ENCODE results near the gene WNK2. TPM values are rescaled to one million over a fixed set of nuclear protein-coding genes. Genes with fewer than 3 reads are reported as not detected.

The WNK2 gene
- total RNA-seq, 1 donor from 2014 or later: 1.1 TPM

DNA sequence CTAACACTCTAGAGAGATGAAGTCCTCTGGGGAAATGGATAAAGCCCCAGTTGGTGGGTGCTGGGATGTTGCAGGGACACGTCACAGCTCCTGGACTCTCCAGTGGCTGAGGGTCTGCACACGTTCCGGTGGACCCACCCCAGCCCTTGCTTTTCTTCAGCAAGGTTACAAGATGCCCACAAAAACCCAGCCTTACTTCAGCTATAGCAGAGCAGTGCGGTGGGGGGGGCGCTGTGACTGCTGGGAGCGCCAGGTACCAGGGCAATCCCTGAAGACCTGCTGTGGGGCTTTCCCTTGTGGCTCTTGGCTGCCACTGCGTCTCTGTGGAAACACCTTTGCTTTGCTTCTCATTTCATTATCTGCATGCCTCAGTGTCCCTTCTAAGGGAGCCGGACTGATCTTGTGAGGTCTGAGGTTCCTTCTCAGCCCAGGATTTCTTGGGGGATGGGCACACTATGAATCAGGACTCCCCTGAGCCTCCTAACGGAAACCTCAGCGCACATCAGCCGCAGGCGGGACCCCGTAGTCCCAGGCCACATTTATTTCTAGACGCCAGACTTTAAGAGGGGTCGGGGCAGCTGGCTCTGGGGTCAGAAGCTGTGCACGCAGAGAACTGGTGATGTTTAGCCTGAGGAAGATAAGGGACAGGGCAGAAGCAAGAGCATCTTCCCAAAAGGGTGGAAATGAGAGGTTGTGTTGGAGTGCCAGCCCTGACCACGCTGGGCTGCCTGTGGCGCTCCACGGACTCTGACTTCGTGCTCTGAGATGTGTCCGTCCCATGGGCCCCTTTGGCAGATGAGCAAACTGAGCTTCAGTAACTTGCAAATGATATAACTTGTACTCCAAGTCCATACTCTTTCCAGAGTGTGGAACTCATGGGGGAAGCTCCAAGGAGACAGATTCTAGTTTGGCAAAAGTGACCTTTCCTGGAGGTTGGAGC is 106.8 kb downstream of the WNK2 start:
- no peak for DNase-seq (ENCODE audit: low spot score)

DNA sequence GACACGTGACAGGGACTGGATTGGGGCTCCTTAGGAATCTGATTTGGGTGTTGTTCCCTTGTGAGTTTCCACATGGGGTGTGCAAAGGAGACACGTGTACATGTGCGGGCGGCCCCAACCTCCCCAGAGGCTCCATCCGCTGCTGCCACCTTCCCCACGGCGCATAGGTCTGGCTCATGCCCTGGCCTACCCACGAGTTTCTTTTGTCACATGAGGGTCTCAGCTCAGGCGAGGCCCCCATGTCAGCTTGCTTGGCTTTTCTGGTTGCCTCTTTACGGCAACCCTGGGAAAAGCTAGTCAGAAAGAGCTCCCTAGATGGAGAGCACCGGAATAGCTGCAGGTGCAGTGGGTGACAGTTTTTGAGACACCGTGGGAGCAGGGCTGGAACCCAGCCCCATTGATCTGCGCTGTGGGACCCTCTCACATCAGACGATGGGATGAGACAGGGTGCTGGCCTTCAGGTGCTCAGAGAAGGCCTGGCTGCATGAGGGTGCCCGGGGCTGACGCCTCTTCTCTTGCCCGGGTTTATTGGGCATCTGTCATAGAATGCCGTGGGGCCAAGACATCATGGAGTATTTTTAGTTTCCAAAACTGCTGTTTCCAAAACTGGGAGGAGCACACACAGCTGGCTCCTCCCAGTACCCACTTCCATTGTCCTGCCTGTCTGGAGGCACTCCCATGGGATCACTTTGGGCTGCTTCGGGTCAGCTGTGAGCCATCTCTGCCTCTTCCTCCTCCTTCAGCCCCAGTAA is 107.8 kb downstream of the WNK2 start:
- DNase-seq (ENCODE audit: low spot score): no peak

DNA sequence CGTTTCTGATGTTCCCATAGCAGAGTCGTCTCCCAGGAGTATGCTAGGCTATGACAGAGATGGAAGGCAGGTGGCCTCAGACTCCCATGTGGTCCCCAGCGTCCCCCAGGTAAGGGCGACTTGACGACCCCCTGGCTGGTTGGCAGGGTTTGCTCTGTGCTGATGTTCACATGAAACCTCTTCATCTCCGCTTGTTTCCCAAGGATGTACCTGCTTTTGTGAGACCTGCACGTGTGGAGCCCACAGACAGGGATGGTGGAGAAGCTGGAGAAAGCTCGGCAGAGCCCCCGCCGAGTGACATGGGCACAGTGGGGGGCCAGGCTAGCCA is 108.3 kb downstream of the WNK2 start:
- DNase-seq (ENCODE audit: low spot score): no peak

DNA sequence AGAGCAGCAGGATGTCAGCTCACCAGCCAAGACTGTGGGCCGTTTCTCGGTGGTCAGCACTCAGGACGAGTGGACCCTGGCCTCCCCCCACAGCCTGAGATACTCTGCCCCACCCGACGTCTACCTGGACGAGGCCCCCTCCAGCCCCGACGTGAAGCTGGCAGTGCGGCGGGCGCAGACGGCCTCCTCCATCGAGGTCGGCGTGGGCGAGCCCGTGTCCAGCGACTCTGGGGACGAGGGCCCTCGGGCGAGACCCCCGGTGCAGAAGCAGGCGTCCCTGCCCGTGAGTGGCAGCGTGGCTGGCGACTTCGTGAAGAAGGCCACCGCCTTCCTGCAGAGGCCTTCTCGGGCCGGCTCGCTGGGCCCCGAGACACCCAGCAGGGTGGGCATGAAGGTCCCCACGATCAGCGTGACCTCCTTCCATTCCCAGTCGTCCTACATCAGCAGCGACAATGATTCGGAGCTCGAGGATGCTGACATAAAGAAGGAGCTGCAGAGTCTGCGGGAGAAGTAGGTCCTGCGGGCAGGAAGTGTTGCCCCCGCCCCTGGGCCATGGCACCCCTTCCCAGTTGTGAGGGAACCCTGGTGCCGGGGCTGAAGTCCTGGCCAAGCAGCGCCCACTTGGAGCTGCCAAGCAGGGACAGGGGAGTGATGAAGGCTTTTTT is 108.9 kb downstream of the WNK2 start:
- DNase-seq (ENCODE audit: low spot score): peak; percentile 84

DNA sequence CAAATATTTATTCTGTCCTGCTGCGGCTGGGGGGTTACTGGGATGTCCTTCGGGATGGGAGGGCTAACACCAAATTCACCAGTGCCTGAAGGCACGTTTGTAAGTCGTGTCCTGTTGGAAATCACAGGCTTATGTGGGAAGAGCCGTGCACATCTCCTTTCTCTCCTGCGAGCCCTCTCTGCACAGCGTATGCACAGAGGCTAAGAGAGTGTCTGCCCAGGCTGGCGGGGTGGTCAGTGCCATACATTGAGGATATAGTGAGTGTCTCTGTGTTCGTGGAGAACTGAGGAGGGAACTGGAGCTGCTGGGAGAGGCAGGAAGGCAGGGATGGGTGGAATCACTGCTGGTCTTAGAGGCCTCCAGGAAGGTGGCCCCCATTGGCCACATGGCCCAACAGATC is 110.1 kb downstream of the WNK2 start:
- no peak for DNase-seq (ENCODE audit: low spot score)

DNA sequence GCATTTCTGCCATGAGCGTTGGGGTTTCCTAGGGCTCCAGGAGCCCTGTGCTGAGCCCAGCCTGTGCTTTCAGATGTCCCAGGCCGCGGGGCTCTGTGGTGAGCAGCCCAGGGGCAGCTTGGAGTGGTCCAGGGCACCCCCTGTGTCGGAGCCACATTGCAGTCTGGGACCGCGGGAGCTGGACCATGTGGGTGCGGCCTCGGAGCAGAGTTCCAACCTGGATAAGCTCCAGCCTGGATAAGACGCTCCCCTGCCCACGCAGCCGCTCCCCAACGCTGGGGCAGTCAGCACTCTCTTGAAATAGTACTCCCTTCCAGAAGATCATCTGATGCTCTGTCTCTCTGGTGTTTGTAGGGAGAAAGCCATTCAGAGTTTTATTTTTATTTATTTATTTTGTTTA is 111.1 kb downstream of the WNK2 start:
- peak; percentile 86 for DNase-seq (ENCODE audit: low spot score)

DNA sequence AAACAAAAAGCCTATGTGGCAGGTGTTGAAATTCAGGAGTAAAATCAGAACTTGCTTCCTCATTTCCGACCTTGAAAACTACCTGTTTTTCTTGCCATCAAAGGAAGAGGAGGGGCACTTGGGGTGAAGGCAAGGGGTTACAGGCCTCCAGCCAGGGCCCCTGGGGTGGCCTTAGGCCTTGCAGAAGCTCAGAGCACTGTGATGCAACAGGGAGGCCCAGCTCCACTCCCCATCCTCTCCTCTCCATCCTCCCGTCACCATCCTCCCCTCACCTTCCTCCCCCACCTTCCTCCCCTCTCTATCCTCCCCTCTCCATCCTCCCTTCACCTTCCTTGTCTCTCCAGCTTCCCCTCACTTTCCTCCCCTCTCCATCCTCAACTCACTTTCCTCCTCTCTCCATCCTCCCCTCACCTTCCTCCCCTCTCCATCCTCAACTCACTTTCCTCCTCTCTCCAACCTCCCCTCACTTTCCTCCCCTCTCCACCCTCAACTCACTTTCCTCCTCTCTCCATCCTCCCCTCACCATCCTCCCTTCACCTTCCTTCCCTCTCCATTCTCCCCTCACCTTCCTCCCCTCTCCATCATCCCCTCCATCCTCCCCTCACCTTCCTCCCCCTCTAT is 111.6 kb downstream of the WNK2 start:
- DNase-seq (ENCODE audit: low spot score): no peak

DNA sequence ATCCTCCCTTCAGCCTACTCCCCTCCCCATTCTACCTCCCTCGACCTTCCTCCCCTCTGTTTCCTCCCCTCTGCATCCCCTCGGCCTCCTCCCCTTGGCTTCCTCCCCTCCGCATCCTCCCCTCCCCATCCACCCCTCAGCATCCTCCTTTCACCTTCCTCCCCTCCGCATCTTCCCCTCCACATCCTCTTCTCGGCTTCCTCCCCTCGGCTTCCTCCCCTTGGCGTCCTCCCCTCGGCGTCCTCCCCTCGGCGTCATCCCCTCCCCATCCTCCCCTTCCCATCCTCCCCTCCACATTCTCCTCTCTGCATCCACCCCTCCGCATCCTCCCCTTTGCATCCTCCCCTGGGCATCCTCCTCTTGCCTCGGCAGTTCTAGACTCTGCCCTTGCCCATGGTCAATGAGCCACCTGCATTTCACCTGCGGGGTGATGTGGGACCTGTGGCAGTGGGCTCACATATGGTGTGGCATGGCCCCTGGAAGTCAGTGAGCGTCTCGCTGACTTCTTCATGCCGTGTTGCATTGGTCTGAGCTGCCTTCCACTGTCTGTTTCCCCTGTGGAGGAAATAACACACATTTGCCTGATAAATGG is 113.0 kb downstream of the WNK2 start:
- no peak for DNase-seq (ENCODE audit: low spot score)

DNA sequence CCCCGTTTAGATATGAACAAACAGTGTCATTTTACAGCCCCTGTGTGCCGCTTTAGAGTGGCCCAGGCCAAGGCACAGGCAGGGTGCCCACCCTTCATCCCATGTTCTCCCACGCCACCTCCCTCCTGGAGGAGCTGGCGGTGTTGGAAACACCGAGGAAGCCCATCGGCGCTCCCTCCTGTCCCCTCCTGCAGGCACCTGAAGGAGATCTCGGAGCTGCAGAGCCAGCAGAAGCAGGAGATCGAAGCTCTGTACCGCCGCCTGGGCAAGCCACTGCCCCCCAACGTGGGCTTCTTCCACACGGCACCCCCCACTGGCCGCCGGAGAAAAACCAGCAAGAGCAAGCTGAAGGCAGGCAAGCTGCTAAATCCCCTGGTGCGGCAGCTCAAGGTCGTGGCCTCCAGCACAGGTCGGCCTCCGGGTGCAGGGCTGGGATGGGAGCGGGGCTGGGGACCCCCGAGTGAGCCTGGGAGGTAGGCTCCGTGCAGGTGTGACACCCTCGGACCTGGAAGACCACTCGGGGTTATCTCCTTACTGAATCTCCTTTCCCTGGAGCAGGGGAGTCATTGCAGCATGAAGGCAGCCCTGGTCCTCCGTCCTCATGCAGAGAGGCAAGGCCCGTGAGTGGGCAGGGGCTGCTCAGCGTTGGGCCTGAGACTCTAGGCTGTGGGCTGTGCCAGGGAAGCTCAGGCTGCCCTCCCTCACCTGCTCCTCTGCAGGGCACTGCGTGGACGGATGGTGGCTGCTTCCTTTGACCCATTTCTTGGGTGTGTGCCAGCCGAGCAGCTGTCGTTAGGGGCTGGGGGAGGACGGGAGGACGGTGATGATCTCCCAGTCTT is 113.9 kb downstream of the WNK2 start:
- DNase-seq (ENCODE audit: low spot score): peak; percentile 83

DNA sequence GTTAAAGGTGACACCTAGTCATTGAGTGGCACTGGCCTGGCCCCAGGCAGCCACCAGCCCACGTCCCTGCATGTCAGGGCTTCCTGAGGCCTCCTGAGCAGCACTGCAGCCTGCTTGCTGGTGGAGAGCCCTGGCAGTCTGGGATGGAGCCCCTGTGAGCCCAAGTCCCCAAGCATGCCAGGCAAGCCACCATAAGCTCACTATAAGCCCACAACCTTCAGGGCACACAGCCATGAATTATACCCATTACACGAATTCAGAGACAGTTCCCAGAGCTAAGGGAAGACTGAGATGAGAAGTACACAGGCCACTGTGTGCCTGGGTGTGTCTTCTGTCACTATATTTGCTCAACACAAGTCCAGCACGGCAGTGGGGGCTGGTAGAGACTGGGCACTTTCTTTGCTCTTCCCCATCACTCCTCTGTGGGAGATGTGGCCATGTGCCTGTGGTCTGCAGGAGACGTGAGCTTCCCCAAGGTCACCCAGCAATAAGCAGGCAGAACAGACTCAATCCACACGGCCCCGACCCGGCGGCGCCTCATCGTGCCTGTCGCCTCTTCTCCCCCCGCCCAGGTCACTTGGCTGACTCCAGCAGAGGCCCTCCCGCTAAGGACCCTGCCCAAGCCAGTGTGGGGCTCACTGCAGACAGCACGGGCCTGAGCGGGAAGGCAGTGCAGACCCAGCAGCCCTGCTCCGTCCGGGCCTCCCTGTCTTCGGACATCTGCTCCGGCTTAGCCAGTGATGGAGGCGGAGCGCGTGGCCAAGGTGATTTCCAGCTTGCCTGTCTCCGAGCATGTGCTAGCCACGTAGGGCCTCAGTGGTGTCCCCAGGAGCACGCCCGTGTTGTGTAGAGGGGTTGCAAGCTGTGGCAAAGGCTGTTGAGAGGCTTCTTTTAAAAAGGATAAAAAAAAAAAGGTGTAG is 114.8 kb downstream of the WNK2 start:
- DNase-seq (ENCODE audit: low spot score): peak; percentile 86

DNA sequence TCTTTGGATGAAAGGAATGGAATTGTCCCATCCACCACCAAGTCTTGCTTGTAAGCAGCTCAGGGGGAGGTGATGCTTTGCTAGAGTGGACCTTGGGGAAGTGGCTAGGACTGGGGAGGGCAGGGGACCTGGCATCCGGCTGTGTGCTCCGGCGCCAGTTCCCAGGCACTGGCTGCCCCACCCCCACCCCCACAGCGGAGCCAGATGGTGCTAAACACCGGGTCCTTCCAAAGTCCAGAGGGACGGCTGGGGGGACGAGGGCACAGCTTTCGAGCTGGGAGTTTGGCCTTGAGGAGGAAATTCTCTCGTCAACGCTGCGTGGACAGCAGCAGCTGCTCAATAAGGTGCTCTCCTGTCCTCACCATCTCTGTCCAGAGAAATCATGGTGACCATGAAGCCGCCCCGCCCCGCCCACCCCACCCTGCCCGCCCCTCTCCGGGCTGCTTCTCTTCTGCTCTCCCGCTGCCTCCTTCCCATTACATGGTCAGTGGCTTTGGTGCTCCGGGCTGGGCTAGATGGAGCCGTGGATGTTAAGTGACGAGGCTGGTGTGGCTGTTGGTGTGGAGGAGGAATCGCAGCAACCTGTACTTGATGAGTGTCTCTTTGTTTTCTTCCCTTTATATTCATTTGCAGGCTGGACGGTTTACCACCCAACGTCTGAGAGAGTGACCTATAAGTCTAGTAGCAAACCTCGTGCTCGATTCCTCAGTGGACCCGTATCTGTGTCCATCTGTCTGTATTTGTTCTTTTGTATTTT is 115.7 kb downstream of the WNK2 start:
- DNase-seq (ENCODE audit: low spot score): peak; percentile 81

DNA sequence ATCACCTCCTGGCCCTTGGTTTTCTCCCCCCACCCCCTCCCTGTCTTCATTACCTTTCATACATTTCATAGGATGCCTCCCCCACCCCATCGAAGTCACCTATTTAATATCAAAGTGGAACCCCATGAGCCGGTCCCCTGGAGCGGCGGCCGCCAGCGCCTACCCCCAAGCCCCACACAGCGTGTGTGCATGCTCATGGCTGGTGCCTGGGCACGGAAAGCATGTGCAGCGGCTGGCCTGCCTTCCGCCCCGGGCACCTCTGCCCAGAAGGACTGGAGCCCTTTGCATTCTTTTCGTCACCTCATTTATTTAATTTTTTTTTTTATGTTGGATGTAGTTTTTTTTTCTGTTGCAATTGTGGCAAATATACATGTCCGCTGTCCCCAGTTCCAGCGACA is 116.2 kb downstream of the WNK2 start:
- no peak for DNase-seq (ENCODE audit: low spot score)

DNA sequence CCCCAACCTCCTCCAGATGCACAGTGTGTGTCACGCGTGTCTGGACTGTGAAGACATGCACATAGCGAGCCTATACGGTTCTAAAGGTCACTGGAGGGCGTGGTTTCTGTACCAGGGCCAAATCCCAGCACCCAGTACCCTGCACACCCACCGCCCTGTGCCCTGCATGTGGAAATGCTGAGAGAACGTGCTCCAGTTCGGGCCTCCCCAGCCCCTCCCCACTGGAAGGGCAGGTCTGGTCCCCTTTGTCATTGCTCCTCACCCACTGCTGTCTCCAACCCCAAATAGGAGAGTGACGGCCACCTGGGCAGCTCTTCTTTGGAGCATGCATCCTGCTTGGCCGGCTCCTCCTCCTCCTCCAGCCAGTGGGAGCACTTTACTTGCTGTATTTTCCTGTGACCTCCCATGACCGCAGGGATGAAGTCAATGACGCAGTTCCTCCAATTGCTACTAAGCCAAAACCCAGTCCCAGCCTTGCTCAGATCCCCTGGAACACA is 116.7 kb downstream of the WNK2 start:
- DNase-seq (ENCODE audit: low spot score): no peak

DNA sequence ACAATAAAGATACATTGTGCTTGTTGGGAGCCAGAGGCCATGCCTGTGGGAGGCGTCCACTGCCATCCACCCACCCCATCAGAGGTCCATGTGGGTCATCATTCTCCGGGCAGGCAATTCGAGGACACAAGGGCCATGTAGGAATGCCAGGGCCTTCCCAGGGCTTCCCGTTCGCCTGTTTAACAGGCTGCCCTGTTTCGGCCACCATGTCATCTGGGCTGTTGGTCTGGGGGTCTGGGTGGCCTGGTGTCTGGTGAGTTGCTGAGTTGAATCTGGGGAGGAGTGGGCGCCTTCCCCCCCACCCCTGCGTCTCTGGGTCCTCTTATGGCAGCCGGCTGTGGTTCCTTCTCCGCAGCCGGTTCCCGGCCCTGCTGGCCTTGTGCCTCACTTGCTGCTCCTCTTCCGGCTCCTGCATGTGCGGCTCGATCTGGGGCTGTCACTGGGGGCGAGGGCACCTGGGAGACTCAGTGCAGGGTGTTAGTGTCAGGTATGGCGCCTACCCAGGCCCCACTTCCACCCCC is 117.4 kb downstream of the WNK2 start:
- DNase-seq (ENCODE audit: low spot score): no peak

DNA sequence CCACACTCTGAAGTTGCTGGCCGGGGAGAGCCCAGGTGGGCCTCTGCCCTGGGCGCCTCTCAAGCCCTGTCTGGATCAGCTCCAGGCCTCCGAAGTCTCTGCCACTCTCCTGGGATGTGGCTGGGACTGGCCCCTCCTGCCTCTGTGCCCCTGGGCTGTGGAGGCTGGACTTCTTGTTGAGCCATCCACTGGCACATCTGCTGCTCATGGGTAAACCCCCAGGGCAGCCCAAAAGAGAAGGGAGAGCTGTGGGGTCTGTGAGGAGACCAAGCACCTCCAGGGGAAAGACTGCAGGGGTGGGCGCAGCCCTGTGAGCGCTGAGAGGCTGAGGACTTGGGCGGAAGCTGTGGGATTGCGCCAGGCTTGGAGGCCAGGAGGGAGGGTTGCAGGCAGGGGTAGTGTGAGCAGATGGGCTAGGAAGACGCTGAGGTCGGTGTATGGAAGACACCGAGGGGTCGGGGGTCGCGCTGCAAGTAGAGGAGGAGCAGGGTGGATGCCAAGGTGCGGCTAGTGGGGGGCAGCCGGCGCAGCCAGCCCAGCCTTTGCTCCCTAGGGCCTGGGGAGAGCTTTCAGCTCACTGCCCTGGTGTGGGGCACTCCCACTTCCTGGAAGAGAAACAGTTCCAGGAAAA is 118.1 kb downstream of the WNK2 start:
- DNase-seq (ENCODE audit: low spot score): peak; percentile 83

DNA sequence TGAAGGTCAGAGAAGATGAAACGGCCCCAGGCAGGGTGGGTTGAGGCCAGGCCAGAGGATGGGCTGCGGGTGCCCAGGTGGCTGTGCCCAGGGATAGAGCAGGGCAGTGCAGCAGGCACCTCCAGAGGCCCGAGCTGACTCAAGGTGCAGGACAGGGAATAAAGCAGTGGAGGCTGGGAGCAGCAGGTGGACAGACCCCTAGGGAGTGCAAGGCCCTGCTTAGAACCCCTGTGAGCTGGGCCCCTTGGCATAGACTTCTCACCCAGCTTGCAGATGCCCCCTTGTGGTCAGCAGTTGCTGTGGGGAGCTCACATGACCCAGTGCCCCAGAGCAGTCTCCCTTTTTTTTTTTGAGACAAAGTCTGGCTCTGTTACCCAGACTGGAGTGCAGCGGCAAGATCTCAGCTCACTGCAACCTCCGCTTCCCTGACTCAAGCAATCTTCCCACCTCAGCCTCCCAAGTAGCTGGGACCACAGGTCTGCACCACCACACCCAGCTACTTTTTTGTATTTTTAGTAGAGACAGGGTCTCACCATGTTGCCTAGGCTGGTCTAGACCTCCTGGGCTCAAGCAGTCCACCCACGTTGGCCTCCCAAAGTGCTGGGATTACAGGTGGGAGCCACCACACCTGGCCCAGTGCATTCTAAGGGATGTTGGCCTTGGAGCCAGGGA is 118.8 kb downstream of the WNK2 start:
- DNase-seq (ENCODE audit: low spot score): no peak

DNA sequence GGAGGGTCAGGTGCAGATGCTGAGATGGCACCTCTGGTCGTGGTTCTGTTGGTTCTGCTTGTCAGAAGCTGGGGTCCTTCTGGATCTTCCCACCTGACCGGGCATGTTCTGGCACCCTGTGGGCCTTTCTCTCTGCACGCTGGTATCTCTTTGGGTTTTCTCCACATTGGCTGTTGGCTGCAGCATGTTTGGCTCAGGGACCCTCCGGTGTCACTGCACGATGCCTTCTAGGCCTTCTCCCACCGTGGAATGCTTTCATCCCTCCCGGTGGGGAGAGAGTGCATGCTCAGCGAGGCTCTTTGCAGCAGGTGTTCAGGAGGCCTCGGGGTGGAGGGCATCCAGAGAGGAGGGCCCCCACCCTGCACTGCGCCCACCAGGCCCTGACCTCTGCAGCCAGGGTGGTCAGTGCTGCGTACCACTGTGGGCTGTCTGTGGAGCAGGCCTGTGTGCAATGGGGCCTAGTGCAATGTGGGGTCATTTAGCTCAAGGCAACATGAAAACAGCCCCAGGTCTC is 119.4 kb downstream of the WNK2 start:
- DNase-seq (ENCODE audit: low spot score): peak; percentile 74

Data from mesenteric fat pad (tissue), 1 donor.